Stimulated activated CD4-positive, alpha-beta T cell treated with anti-CD3 and anti-CD28 coated beads, TNF-alpha, amount 100 ng/mL, for 1 hour (primary cell): ENCODE results near the gene MAPK9.

Experiments
- DNase-seq, 3 donors: peaks; one replicate each; pipeline ENCODE4 v3.0.0-alpha.2; 2020; ENCODE audit warnings: low read depth in 3 of 3, low spot score in 1 of 3

The MAPK9 gene

DNA sequence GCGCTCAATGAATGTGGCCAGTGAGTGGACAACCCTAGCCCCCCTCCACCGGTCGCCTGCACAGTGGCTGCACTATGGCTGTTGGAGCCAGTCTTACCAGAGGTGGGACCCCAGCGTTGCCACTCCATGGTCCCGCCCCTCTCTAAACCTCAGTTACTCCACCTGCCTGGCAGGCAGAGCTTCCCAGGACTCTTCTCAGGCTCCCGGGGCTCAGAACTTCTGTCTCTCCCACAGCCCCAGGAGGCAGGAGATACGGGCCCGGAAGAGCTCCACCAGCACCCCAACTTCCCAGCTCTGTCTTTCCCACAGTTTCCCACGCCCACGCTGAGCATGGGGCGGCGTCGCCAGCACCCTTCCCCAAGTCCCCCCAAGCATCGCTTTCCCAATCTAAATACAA, 83.8 kb downstream of the MAPK9 start:
- DNase-seq: no peak

DNA sequence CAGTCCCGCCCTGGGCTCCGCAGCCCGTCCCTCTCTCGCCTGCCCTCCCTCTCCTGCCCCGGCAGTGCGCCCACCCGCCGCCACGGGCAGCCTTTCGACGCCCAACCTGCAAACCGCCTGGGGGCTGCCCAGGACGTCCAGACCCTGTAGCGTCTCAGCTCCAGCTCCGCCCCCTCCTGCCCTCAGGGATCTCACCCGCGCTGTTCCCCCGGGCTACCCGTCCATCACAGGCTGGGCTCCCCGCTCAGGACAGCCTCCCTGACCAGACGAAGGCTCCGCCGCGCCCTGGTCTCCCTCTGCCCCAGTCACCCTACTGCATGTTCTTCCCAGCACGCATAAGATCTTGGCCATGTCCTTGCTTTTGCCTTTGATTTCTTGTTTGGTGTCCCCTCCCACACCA, 84.3 kb downstream of the MAPK9 start:
- DNase-seq: no peak

- no peak for DNase-seq
These were observed 84.9 kb downstream of the MAPK9 start for GRCh38 chr5:180206993-180207392.

- DNase-seq: no peak
These were observed 86.0 kb downstream of the MAPK9 start for GRCh38 chr5:180205916-180206315.

GRCh38 chr5:180204276-180204819, 87.5 kb downstream of the MAPK9 start:
- no peak for DNase-seq

GRCh38 chr5:180202939-180203573, 88.8 kb downstream of the MAPK9 start:
- DNase-seq: no peak

GRCh38 chr5:180201051-180201987, 90.6 kb downstream of the MAPK9 start:
- DNase-seq: no peak

DNA sequence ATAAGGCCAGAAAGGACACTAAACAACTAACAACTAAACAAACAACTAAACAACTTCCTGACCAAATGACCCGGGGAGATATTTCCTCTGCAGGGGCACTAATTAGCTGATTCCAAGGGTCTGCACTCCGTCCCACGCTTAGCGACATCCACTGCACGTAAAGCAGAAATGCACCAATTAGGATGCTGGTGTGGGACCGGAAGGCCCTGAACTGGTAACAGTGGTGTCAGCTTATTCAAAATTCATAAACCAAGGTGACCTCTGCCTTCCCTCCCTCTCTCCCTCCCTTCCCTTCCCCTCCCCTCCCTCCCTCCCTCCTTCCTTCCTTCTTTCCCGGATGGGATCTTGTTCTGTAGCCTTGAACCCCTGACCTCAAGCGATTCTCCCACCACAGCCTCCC, 92.5 kb downstream of the MAPK9 start:
- no peak for DNase-seq

- DNase-seq: no peak
These were observed 93.7 kb downstream of the MAPK9 start for GRCh38 chr5:180198208-180198607.

DNA sequence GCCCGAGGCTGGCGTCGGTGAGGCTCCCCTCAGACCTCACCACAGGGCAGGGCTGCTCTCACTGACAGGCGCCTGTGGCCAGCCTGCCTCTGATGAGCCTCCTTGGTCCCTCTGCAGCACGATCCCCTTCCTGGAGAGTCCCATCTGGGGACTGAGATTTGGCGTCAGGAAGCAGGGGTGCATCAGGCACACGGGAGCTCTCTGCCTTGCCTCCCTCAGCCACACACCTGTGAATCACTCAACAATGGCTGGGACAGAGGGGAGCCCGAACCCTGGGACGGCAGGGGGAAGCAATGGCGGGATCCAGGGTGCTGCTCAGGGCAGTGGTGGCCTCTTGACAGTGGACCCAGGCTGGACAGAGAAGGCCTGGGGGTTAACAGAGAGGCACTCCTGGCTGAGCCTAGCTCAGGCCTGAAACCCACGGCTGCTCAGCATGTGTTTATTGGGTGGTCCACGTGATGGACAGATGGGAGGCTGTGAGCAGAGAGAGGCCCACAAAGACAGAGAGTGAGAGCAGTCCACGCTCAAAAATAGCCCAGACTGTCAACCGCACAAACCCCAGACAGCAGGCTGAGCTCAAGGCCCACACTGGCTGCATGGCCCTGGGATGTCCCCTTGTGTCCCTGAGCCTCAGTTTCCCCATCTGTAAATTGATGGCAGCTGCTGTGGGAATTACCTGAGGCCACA, 94.7 kb downstream of the MAPK9 start:
- no peak for DNase-seq

GRCh38 chr5:180194410-180195345, 97.2 kb downstream of the MAPK9 start:
- no peak for DNase-seq

DNA sequence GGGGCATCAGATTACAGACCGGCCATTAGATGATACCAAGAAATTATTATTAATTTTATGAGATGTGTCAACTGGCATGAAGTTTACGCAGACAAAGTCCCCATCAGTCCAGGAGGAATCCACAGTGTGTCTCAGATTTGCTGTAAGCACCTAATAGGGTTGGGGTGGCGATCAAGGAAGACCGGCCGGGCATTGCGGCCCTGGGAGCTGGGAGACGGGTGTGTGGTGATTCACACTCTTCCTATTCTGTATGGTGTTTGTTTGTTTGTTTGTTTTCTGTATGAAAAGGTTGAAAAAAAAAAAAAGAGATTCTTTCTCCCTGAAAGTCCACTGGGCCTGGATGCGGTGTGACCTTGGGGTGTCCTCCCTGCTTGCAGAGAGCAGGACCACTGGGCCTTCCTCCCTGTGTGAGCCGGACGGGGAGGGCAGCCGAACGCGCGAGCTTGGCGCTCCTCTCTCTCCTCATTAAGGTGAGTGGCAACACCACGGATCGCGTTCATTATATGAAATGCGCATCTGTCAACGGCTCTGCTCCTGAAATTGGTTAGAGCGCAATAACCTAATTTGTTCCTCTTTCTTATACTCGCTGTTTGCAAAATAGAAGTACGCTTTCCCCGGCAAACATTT, 98.0 kb downstream of the MAPK9 start:
- DNase-seq: no peak

- DNase-seq: no peak
These were observed 100.2 kb downstream of the MAPK9 start for GRCh38 chr5:180191716-180192115.

GRCh38 chr5:180187767-180188166, 104.1 kb downstream of the MAPK9 start:
- no peak for DNase-seq
